GM19324 (cell line): ENCODE results near the gene CYP8B1.

ENCODE experiments used
- ATAC-seq: cut with Tn5 transposase; IDR thresholded peaks from one replicate; pipeline ENCODE4 v1.9.1; 2021; ENCODE audit warnings: mild to moderate bottlenecking, moderate library complexity; ENCODE audit not compliant: unreplicated experiment, low FRiP score

The CYP8B1 gene

DNA sequence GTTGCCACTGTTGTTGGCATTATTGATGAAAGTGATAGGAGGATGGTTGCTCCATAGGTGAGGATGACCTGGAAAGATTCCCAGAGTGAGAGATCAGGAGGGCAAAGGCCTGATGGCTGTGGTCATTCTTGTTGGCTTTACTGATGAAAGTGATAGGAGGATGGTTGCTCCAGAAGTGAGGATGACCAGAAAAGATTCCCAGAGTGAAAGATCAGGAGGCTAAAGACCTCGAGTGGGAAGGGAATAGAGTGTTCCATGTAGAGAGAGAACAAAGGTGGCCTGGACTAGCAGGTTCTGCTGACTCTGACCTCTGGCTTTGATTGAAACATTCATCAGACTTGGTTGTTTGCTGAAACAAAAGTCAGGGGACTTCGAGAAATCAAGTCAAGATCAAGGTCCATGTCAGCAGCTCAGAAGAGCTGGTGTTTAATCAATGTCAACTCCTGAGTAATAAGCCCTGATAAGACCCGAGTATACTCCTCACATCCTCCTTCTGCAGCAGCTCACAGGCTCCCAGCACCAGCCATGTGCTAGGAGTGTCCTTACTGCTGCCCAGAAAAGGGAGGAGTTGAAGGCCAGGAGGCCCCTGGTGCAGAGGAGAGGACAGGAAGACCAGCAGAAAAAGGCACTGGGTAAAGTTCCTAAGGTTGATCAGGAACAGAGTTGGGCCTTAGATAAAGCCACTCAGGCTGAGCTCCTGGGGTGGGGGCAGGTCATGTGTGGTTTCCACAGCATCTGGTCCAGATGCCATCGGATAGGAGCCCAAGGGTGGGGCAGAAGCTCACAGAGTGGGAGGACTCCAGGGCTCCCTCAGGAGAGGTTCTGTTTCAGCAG, 19.9 kb downstream of the CYP8B1 start:
- no peak for ATAC-seq

DNA sequence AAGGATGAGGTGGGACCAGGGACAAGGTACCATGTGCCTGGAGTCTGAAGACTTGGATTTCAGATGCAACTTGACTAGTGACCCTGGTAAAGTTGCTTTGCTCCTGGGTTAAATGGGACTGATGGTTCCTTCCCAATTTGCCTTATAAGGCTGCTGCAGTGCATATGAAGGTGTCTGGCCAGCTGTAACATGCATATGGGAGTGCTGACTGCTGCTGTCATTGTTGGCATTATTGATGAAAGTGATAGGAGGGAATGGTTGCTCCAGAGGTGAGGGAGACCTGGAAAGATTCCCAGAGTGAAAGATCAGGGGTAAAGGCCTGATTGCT, 20.5 kb downstream of the CYP8B1 start:
- ATAC-seq, result no peak

DNA sequence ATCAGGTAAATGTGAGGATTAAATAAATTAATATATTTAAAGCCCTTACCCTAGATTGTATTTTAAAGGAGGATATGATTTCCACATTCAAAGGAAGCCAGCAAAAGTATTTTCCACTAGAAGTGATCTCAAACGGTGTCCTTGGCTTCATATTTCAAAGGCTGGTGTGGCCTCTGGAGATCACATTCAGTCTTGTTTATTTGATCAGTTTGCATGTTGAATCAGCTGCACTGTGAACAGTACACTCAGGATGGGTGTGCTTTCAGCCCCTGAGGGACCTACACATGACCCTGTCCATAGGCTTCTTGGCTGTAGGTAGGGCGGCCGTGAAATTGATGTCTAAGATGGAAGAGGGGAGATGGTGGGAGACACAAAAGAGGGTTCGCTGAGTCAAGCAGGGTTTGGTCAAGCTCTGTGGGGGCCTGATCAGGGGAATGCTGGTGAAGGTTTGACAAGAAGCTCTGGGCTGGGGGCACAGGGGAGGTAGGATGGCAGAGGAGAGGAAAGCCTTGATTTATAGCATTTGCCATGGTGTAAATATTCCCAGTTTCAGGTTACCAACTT, 21.9 kb downstream of the CYP8B1 start:
- no peak for ATAC-seq

DNA sequence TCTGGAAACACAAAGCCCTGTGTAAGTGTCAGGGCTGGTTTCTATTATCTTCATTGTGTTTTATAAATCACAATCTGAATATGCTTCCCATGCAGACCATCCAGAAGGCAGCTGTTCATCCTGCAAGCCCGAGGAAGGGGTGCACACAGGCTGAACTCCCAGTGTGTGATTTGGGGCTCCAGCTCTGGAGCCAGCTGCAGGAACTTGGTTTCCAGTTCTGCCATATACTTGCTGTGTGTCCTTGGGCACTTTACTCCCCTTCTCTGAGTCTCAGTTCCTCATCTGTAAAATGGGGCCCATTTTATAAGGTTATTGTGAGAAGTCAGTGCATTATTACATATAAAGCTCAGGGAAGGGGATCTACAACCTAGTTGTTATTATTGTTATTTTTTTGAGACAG, 22.6 kb downstream of the CYP8B1 start:
- no peak for ATAC-seq

DNA sequence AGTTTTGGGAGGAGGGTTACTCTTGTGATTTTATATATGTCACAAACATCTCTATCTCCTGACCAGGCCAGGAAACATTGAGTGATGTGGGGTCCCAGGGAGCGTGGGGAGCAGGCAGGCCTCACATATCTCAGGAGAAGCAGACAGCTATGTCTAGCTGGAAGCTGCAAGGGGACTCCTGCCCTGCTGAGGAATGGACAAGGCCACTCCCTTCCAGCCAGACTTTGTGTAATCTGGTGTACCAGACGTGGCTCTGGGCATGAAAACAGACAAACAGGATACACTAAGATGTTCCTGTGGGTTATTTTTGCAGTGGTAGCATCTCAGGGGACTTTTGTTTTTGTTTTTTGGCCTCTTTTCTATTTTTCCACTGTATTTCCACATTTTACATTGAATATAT, 23.2 kb downstream of the CYP8B1 start:
- ATAC-seq, result no peak

DNA sequence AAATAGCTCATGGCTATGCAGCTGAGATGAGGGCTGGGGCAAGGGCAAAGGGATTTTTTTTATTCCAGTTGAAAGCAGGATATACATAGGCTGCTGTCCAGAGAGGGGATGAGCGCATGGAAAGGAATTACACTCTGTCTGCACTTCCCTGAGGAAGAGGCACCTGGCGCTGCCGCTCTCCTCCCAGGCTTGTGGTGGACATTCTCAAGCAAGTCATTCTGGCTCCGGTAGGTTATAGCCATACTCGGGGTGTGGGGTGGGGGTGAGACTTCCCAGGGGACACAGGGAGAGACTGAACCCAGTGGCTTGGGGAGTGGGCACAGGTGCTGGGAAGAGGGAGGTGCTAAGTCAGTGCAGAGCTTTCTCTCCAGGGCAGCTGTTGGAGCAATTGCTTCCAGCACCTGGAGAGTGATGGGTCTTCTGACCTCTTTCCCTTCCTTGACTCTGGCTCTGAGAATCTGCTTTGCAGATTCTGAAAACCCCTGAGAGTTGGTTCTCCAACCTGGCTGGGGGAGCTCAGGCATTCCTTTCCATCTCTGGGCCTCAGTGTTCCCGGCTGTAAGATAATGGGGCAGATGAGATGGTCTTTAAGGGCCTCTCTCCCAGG, 24.3 kb downstream of the CYP8B1 start:
- no peak for ATAC-seq

DNA sequence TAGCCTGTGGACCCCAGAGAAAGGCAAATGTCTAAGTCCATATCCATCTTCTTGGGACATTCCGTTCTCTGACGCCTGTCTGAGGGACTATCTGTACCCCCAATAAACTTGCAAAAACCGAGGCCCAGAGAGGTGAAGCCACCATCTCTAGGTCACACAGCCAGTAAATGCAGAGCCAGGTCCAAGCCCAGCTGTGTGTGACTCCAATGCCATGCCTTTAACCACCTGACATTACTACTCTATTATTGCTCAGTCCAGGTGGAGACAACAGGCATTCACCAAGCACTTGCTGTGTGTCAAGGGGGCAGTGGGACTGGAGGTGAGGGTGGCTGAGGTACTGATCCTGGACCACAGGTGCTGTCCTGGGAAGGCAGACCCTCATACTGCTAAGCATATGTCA, 25.4 kb downstream of the CYP8B1 start:
- no peak for ATAC-seq

DNA sequence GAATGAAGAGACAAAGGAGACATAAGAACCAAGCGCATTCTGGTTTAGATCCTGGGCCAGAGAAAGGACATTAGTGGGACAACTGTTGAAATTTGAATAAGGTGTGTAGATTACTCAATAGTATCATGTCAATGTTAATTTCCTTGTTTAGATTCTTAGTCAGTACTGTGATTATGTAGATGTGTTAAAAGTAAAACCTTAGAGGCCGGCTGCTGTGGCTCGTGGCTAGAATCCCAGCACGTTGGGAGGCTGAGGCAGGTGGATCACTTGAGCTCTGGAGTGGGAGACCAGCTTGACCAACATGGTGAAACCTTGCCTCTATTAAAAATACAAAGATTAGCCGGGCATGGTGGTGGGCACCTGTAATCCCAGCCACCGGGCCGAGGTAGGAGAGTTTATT, 26.7 kb downstream of the CYP8B1 start:
- ATAC-seq, result no peak

DNA sequence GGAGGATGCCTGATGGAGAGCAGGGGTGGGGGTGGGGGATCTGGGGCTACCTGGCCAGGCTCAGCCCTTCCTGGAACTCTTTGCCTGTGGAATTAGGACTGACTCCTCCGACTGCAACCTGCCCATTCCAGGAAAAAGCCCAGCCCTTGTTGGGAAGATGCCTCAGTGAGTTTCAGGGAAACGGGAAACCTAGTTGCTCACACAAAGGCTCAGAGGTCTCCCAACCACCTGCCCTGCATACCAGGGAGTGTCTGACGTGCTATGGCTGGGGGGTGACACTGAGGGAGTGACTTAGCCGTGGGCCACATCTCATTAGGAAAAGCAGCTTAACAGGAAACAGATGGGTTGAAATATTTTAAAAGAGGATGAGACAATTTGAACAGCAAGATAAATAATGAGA, 27.9 kb downstream of the CYP8B1 start:
- ATAC-seq, result no peak

DNA sequence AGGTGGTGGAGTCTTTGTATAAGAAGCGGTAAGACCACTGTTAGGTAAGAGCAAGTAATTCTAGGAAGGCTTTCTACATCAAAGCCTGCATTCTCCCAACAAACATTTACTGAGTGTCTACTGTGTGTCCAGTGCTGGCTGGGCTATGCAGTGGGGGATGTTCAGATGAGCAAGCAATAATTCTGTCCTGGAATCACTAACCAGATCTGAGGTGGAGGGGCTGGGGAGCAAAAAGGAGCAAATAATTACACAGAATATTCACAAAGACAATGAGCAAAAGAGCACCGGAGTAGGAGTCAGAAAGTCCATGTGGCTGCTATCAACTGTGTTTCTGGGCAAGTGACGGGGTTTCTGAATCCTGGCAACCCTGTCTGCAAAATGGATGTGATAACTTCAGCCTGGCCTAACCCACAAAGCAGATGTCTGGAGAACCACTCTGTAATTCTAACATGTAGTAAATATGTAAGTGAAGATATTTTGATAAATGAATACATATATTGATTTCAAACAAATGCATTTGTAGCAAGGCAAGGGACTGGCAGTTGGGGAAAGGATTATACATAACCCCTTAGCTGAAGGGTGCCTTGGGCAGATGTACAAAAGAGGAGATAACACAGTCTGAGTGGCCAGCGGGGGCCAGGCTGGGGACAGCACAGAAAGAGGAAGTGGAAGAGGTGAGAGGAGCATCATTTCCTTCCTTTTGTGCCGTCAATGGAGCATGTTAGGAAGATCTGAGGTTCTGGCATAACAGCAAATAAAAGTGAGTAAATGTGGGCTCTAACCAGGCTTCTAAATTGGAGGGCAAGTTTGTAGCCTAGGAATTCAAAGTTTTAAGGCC, 28.8 kb downstream of the CYP8B1 start:
- ATAC-seq, result no peak

DNA sequence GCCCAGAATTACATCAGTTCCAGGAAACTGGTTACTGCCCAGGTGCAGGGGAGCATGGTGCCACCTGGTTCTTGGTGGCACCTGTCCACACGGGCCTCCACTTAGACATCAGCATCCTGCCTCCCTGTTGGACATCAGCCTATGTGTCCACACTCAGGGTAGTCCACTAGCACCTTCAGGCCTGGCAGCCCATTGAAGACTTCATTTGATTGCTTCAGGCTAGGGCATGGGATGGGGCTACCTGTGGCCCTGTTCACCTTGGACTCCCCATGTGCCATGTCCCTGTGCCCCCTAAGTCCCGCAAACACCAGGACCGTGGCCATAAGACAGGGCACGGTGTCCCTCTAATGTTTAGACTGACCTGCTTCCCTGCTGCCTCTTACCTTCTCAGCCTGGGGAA, 30.9 kb downstream of the CYP8B1 start:
- no peak for ATAC-seq

DNA sequence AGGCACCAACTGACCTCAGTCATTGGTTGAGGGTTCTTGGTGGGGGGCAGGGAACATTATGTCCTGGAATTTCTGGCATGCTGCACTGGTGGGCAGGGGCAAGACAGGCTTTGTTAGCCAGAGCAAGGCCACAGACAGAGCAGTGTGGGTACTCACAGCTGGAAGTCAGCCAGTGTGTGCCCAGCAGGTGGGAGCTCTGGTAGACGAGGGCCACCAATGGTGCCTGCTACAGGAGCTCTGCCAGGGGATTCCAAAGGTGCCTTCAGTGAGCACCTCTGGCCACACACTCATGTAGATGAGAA, 31.3 kb downstream of the CYP8B1 start:
- ATAC-seq, result no peak

DNA sequence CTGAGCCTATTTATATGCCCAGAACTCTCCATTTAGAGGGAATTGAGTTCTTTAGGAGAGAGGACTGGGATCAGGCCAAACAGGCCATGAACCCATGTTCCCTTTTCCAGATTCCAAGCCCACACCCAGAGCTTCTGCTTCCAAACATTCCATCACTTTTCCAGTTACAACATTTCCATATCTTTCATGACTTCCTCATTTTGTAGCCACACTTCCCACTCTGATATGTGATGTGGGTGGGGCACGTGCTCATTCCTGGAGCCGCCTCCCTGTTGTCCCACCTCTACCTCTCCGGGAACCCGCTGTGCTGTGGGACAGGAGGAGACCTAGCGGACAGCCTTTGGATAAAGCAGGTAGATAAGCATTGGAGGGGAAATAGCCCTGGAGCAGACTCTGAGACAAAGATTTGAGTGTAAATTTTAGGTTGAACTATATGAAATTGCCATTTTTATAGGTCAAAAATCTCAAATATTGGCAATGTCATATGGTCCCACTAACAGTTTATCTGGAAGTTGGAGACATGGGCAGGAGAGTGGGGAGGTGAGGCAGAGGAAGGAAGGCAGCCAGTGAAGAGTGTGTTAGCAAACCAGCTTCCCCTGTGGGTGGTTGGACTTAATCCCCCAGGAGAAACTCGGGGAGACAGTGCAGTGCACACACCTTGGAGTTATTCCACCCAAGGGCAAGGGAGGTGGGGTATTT, 31.8 kb downstream of the CYP8B1 start:
- no peak for ATAC-seq

DNA sequence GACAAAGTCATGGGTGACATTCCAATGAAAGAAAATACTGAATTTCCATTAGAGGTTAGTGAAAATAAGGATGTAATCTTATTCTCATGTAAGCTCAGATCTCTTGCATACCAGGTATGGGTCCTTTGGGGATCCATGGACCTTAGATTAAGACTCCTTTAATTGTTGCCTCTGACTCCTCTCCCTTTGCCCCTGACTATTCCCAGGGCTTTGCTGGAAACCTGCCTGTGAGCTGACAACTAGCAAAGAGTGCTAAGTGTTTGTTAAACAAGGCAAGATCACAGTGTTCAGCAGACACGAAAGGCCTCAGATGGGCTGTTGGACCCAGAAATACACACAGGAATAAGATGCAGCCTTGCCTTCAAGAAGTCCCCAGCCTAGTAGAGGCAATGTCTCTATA, 34.3 kb downstream of the CYP8B1 start:
- no peak for ATAC-seq

DNA sequence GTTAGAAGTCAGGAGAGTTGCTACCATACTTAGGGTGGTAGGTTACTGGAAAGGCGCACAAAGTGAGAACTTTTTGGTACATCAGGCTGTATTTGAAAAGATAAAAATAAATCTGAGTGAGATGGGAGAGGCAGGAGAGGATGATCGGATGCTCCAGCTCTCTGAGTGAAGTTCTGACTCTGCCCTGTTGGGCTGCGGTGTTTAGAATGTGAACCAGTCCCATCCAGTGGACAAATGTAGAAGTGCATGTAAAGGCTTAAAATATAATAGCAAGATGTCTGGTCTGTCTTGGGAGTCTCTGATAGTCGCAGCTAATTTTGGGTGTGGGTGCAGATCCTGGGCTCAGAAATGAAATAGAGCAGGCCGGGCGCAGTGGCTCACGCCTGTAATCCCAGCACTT, 36.1 kb downstream of the CYP8B1 start:
- ATAC-seq, result peak; percentile 82

DNA sequence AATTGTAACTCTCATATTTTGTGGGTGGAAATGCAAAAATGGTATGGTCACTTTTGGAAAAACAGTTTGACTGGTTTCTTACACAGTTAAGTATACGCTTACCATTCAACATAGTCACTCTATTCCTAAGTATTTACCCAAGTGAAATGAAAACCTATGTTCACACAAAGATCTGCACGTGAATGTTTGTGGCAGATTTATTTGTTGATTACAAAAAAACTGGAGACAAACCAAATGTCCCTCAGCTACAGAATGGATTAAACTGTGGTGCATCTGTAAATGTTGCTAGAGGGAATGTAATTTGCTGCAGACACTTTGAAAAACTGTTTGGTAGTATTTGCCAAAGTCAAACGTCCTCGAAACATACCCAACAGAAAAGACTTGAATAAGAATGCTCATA, 37.1 kb downstream of the CYP8B1 start:
- ATAC-seq, result no peak

DNA sequence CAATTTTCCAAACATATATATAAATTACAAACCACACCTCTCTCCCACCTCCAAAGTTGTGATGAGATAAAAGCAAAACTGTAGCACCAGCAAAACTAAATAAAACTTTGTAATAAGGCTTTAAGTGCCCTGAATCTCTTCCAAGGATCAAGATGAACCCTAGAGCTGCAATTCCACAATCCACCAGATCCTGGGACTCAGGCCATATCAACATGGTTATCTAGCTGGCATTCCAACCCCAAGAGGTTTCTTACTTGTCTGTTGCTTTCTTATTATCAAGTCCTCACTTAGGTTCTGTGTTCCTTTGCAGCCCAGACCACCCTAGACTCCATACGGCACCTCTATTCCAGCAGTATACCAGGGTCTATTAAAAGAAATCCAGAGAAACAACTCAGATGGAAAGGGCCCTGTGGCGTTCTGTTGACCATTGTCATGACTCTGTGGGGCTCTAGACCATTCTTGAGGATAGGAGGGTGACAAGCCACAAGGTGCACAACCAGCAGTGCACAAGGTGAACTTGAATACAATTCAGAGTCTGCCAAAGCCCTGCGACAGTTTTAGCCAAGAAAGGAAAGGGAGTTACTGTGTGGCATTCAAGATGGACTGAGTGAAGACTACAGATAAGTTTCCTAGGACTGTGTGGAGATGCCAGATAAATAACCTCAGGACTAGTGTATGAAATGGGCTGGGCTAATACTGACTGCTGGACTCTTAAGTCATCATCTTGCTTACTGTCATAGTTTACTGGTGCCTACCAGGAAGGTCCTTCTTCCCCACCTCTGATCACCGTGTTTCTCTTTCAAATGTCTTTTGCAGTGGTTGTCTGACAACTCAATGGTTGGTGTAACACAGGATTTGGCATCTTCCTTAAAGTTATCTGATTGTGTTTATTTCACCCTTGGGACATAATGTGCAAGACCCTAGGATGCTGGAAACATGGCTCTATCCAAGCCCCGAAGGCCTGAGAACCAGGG, 39.2 kb downstream of the CYP8B1 start:
- no peak for ATAC-seq

DNA sequence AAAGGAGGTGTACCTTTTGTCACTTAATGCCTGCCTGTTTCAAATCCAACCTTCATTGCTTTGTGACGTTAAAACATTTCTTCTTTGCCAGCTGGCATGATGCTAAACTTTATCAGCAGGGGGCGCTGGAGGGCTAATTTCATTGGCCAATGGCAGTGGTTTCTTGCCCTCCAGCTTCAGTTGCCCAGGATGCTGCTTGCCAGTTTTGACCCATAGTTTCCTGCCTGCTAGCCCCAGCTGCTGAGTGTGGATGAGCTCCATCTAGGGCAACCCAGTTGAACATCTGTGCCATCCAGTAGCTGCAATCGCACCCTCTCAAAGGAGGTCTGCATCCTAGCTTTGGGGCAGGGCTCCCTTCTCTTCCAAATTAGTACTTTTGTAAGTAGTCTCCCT, 44.4 kb downstream of the CYP8B1 start:
- ATAC-seq, result no peak

DNA sequence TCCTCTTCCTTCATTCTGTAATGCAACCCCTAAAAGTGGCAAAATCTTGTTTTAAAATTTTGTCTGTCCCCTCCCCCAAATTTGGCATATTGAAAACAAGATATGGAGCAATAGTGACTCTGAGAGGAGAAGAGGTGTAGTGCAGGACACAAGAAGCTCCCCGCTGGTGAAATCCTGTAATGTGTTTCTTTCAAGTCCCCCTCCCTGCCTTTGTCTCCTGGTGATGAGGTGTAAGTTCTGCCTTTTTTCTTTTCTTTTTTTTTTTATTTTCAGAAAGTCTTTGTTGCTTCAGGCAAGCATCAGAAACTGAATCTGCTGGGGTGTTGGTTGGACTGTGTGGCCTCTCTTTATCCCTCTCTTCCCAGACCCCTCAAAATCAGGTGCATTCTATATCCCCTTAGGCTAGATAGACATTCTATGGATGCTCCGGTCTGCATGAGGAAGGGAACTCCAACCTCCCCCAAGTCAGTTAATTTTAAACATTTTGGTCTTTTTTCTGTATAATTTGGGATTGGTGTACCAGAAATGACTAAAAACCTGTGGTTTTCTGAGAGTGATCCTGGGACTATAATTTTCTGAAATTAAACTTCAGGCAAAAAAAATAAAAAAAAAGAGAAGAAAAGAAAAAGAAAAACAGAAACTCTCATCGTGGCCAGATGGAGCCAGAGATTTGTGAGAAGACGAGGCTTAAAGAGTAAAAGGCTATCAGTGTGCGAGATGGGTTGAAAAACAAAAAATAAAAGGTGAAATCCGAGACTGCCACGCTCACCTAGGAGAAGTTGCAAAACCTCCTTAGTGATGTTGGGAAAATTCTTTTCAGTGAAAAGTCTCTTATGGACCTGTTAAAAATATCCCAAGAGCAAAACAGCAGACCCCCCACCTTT, 45.0 kb downstream of the CYP8B1 start:
- no peak for ATAC-seq
